ENCODE data around the gene CHAT. TPM values are rescaled to one million over a fixed set of nuclear protein-coding genes. Genes with fewer than 3 reads are reported as not detected.
A peak's percentile ranks its signal among the peaks of the same experiment; 100 is the strongest.

CHAT gene
- total RNA-seq, 6 experiments from 2014 or later, result not detected

GRCh38 chr10:49617121-49618020, 3.5 kb downstream of the CHAT start:
- peak in 1 of 3 donors; percentile 32 for DNase-seq
- no peak overlapping the region for H3K27ac ChIP-seq
- no peak for TF ChIP-seq CTCF (IDR thresholded peaks at IDR 0.05)

GRCh38 chr10:49618821-49619220, 5.0 kb downstream of the CHAT start:
- Histone ChIP-seq H3K27me3 (no peaks in the 10 kb centered on the region), H3K4me1 (no peaks in the 10 kb centered on the region), H3K4me3 (no peak overlapping the region), H3K9me3 (no peaks in the 10 kb centered on the region), H3K27ac (no peak overlapping the region), H3K36me3 (no peaks in the 10 kb centered on the region)
- DNase-seq (no peak), ATAC-seq (no peak)
- WGBS (ENCODE audit: insufficient coverage, low coverage, low lambda C conversion rate, missing lambda C conversion rate), result 57% methylated on average over 2 of the region's 2 CpGs
- TF ChIP-seq POLR2A (IDR thresholded peaks at IDR 0.05), result no peak
- TF ChIP-seq CTCF (IDR thresholded peaks at IDR 0.05), result no peak
- intact Hi-C loops (cut with DNase I), result no loop called here

More at GRCh38 chr10:49617121-49618020, 3.5 kb downstream of the CHAT start:
- intact Hi-C loops (cut with DNase I), result no loop called here
- H3K9me3 ChIP-seq, result no peaks in the 10 kb centered on the region
- H3K4me3 ChIP-seq, result no peak overlapping the region
- WGBS (ENCODE audit: insufficient coverage, low coverage, low lambda C conversion rate, missing lambda C conversion rate), result 53% methylated on average over 2 of the region's 7 CpGs
- no peaks in the 10 kb centered on the region for H3K36me3 ChIP-seq
- no peaks in the 10 kb centered on the region for H3K4me1 ChIP-seq
- ATAC-seq, result no peak
- peaks cover 0 to 1% of the 10 kb centered on the region in 2 donors for H3K27me3 ChIP-seq

- peak in 1 of 3 donors; percentile 27 for DNase-seq
- 38% methylated on average over 8 of the region's 10 CpGs for WGBS (ENCODE audit: insufficient coverage, low coverage, low lambda C conversion rate, missing lambda C conversion rate)
- H3K4me1 ChIP-seq, result no peaks in the 10 kb centered on the region
- H3K27me3 ChIP-seq, result no peaks in the 10 kb centered on the region
- TF ChIP-seq CTCF (IDR thresholded peaks at IDR 0.05), result no peak
- TF ChIP-seq POLR2A (IDR thresholded peaks at IDR 0.05), result no peak
- H3K36me3 ChIP-seq, result no peaks in the 10 kb centered on the region
- ATAC-seq, result no peak
- no peak overlapping the region for H3K27ac ChIP-seq
- intact Hi-C loops (cut with DNase I), result no loop called here
- H3K4me3 ChIP-seq, result no peak overlapping the region
- no peaks in the 10 kb centered on the region for H3K9me3 ChIP-seq
These were observed 5.8 kb downstream of the CHAT start for GRCh38 chr10:49619613-49620012.

GRCh38 chr10:49620286-49620810, 6.5 kb downstream of the CHAT start:
- TF ChIP-seq CTCF (IDR thresholded peaks at IDR 0.05) (no peak), POLR2A (IDR thresholded peaks at IDR 0.05) (no peak)
- WGBS (ENCODE audit: insufficient coverage, low coverage, low lambda C conversion rate, missing lambda C conversion rate), result 73% methylated on average over 2 of the region's 12 CpGs
- ATAC-seq, result no peak
- H3K27me3 ChIP-seq, result no peaks in the 10 kb centered on the region
- intact Hi-C loops (cut with DNase I), result no loop called here
- no peak overlapping the region for H3K27ac ChIP-seq
- H3K4me3 ChIP-seq, result no peak overlapping the region
- H3K4me1 ChIP-seq, result no peaks in the 10 kb centered on the region
- no peaks in the 10 kb centered on the region for H3K9me3 ChIP-seq
- H3K36me3 ChIP-seq, result no peaks in the 10 kb centered on the region
- DNase-seq, result peak in 1 of 3 donors; percentile 22

Measured in right lobe of liver (tissue), 6 donors.